ENCODE measurements around the gene NFASC.

Gene NFASC

GRCh38 chr1:205059660-205060059 lies 189.0 kb downstream of the NFASC start:
- in situ Hi-C loops (cut with HindIII; ENCODE audit: low sequenced_read_pairs) = no loop called here
- no peak overlapping the region for H3K4me3 ChIP-seq (ENCODE audit: low read depth, low read length)
- no peak for TF ChIP-seq CTCF (IDR thresholded peaks at IDR 0.05; ENCODE audit: low read depth, low read length)
- no peak for DNase-seq (ENCODE audit: low read depth, low spot score)

GRCh38 chr1:205060746-205061145 lies 190.1 kb downstream of the NFASC start:
- no peak for DNase-seq (ENCODE audit: low read depth, low spot score)
- no peak for TF ChIP-seq CTCF (IDR thresholded peaks at IDR 0.05; ENCODE audit: low read depth, low read length)
- in situ Hi-C loops (cut with HindIII; ENCODE audit: low sequenced_read_pairs) = no loop called here
- H3K4me3 ChIP-seq (ENCODE audit: low read depth, low read length) = no peak overlapping the region

GRCh38 chr1:205061227-205061626 lies 190.6 kb downstream of the NFASC start:
- in situ Hi-C loops (cut with HindIII; ENCODE audit: low sequenced_read_pairs) = no loop called here
- no peak overlapping the region for H3K4me3 ChIP-seq (ENCODE audit: low read depth, low read length)
- TF ChIP-seq CTCF (IDR thresholded peaks at IDR 0.05; ENCODE audit: low read depth, low read length) = no peak
- DNase-seq (ENCODE audit: low read depth, low spot score) = no peak

GRCh38 chr1:205061665-205062069 lies 191.0 kb downstream of the NFASC start:
- in situ Hi-C loops (cut with HindIII; ENCODE audit: low sequenced_read_pairs) = no loop called here
- H3K4me3 ChIP-seq (ENCODE audit: low read depth, low read length) = no peak overlapping the region
- TF ChIP-seq CTCF (IDR thresholded peaks at IDR 0.05; ENCODE audit: low read depth, low read length) = peak; percentile 93
- DNase-seq (ENCODE audit: low read depth, low spot score) = peak; percentile 64

- no peak for TF ChIP-seq CTCF (IDR thresholded peaks at IDR 0.05; ENCODE audit: low read depth, low read length)
- H3K4me3 ChIP-seq (ENCODE audit: low read depth, low read length) = no peak overlapping the region
- in situ Hi-C loops (cut with HindIII; ENCODE audit: low sequenced_read_pairs) = no loop called here
- DNase-seq (ENCODE audit: low read depth, low spot score) = no peak
These were observed 191.7 kb downstream of the NFASC start for GRCh38 chr1:205062319-205062718.

- in situ Hi-C loops (cut with HindIII; ENCODE audit: low sequenced_read_pairs) = no loop called here
- DNase-seq (ENCODE audit: low read depth, low spot score) = no peak
- H3K4me3 ChIP-seq (ENCODE audit: low read depth, low read length) = no peak overlapping the region
- TF ChIP-seq CTCF (IDR thresholded peaks at IDR 0.05; ENCODE audit: low read depth, low read length) = no peak
These were observed 192.2 kb downstream of the NFASC start for GRCh38 chr1:205062895-205063294.

- no peak for TF ChIP-seq CTCF (IDR thresholded peaks at IDR 0.05; ENCODE audit: low read depth, low read length)
- no peak for DNase-seq (ENCODE audit: low read depth, low spot score)
- no peak overlapping the region for H3K4me3 ChIP-seq (ENCODE audit: low read depth, low read length)
- in situ Hi-C loops (cut with HindIII; ENCODE audit: low sequenced_read_pairs) = no loop called here
These were observed 193.6 kb downstream of the NFASC start for GRCh38 chr1:205064301-205064700.

All from astrocyte of the spinal cord (primary cell).